ENCODE measurements around the gene IL23R. TPM values are rescaled to one million over a fixed set of nuclear protein-coding genes. Genes with fewer than 3 reads are reported as not detected.
A peak's percentile ranks its signal among the peaks of the same experiment; 100 is the strongest.

Gene IL23R
- total RNA-seq, 1 donor: not detected

GRCh38 chr1:67124455-67124854, 41.8 kb upstream of the IL23R start:
- TF ChIP-seq CTCF (IDR thresholded peaks at IDR 0.05; ENCODE audit: extremely low read depth, low read depth, low read length): no peak
- Histone ChIP-seq H2AFZ (ENCODE audit: low read length) (no peak overlapping the region), H3K79me2 (ENCODE audit: insufficient read depth, low read length) (no peaks in the 10 kb centered on the region), H3K9me3 (ENCODE audit: low read depth, low read length) (no peaks in the 10 kb centered on the region), H3K4me2 (ENCODE audit: insufficient read depth, low read length) (no peak overlapping the region), H4K20me1 (ENCODE audit: insufficient read depth, low read length) (no peaks in the 10 kb centered on the region), H3K4me3 (ENCODE audit: insufficient read depth, low read length) (no peak overlapping the region), H3K4me1 (ENCODE audit: insufficient read depth, low read length) (no peaks in the 10 kb centered on the region), H3K27me3 (ENCODE audit: insufficient read depth, low read length) (no peaks in the 10 kb centered on the region), H3K36me3 (ENCODE audit: insufficient read depth, low read length) (no peaks in the 10 kb centered on the region), H3K27ac (ENCODE audit: low read depth, low read length) (no peak overlapping the region)
- DNase-seq (ENCODE audit: insufficient read length, low spot score, missing footprints): no peak

GRCh38 chr1:67126111-67126746, 40.0 kb upstream of the IL23R start:
- peak; percentile 72 for DNase-seq (ENCODE audit: insufficient read length, low spot score, missing footprints)
- peak overlapping the region; percentile 3 for H2AFZ ChIP-seq (ENCODE audit: low read length)
- peak; percentile 38 for TF ChIP-seq CTCF (IDR thresholded peaks at IDR 0.05; ENCODE audit: extremely low read depth, low read depth, low read length)

GRCh38 chr1:67126974-67127373, 39.3 kb upstream of the IL23R start:
- Histone ChIP-seq H3K36me3 (ENCODE audit: insufficient read depth, low read length) (no peaks in the 10 kb centered on the region), H3K27ac (ENCODE audit: low read depth, low read length) (no peak overlapping the region), H2AFZ (ENCODE audit: low read length) (no peak overlapping the region), H3K4me2 (ENCODE audit: insufficient read depth, low read length) (no peak overlapping the region), H4K20me1 (ENCODE audit: insufficient read depth, low read length) (no peaks in the 10 kb centered on the region), H3K27me3 (ENCODE audit: insufficient read depth, low read length) (no peaks in the 10 kb centered on the region), H3K79me2 (ENCODE audit: insufficient read depth, low read length) (no peaks in the 10 kb centered on the region), H3K9me3 (ENCODE audit: low read depth, low read length) (no peaks in the 10 kb centered on the region), H3K4me1 (ENCODE audit: insufficient read depth, low read length) (no peaks in the 10 kb centered on the region), H3K4me3 (ENCODE audit: insufficient read depth, low read length) (no peak overlapping the region)
- no peak for TF ChIP-seq CTCF (IDR thresholded peaks at IDR 0.05; ENCODE audit: extremely low read depth, low read depth, low read length)
- no peak for DNase-seq (ENCODE audit: insufficient read length, low spot score, missing footprints)

More at GRCh38 chr1:67126111-67126746, 40.0 kb upstream of the IL23R start:
- H3K79me2 ChIP-seq (ENCODE audit: insufficient read depth, low read length): no peaks in the 10 kb centered on the region
- H3K4me3 ChIP-seq (ENCODE audit: insufficient read depth, low read length): no peak overlapping the region
- H3K27me3 ChIP-seq (ENCODE audit: insufficient read depth, low read length): no peaks in the 10 kb centered on the region
- H3K9me3 ChIP-seq (ENCODE audit: low read depth, low read length): no peaks in the 10 kb centered on the region
- no peak overlapping the region for H3K27ac ChIP-seq (ENCODE audit: low read depth, low read length)
- no peaks in the 10 kb centered on the region for H4K20me1 ChIP-seq (ENCODE audit: insufficient read depth, low read length)
- no peaks in the 10 kb centered on the region for H3K36me3 ChIP-seq (ENCODE audit: insufficient read depth, low read length)
- H3K4me2 ChIP-seq (ENCODE audit: insufficient read depth, low read length): peak overlapping the region; percentile 56
- no peaks in the 10 kb centered on the region for H3K4me1 ChIP-seq (ENCODE audit: insufficient read depth, low read length)

- no peaks in the 10 kb centered on the region for H3K27me3 ChIP-seq (ENCODE audit: insufficient read depth, low read length)
- DNase-seq (ENCODE audit: insufficient read length, low spot score, missing footprints): no peak
- no peak for TF ChIP-seq CTCF (IDR thresholded peaks at IDR 0.05; ENCODE audit: extremely low read depth, low read depth, low read length)
Measured at GRCh38 chr1:67130673-67131072, 35.6 kb upstream of the IL23R start.

More at GRCh38 chr1:67130673-67131072, 35.6 kb upstream of the IL23R start:
- peaks cover 11% of the 10 kb centered on the region for H3K4me1 ChIP-seq (ENCODE audit: insufficient read depth, low read length)
- H4K20me1 ChIP-seq (ENCODE audit: insufficient read depth, low read length): no peaks in the 10 kb centered on the region
- no peak overlapping the region for H3K27ac ChIP-seq (ENCODE audit: low read depth, low read length)
- no peak overlapping the region for H3K4me3 ChIP-seq (ENCODE audit: insufficient read depth, low read length)
- no peaks in the 10 kb centered on the region for H3K9me3 ChIP-seq (ENCODE audit: low read depth, low read length)
- no peaks in the 10 kb centered on the region for H3K79me2 ChIP-seq (ENCODE audit: insufficient read depth, low read length)
- no peak overlapping the region for H2AFZ ChIP-seq (ENCODE audit: low read length)
- H3K4me2 ChIP-seq (ENCODE audit: insufficient read depth, low read length): no peak overlapping the region
- H3K36me3 ChIP-seq (ENCODE audit: insufficient read depth, low read length): no peaks in the 10 kb centered on the region

Measured in osteoblast (primary cell).